DND-41 (cell line): Measurements from ENCODE around the gene KPNA1.
A peak's percentile ranks its signal among the peaks of the same experiment; 100 is the strongest.

Source experiments
- ATAC-seq: fragments of 200-7000 bp; cut with Tn5 transposase; 3 replicates; pipeline ENCODE4 v1.9.1; 2021; ENCODE audit warnings: low read depth; ENCODE audit not compliant: insufficient read depth
- DNase-seq: peaks from one replicate; pipeline ENCODE4 v3.0.0-alpha.2; 2020
- H2AFZ ChIP-seq: 2 replicates; pipeline ENCODE4 v1.6.0; 2012; ENCODE audit warnings: low read depth, low read length
- H3K27ac ChIP-seq: 2 replicates; pipeline ENCODE4 v1.5.1; 2012; ENCODE audit warnings: low read length, inconsistent platforms
- H3K27me3 ChIP-seq: fragments of 200-600 bp; sonication (generic); 2 replicates; pipeline ENCODE4 v1.6.0; 2012; ENCODE audit warnings: low read length, mild to moderate bottlenecking, inconsistent platforms; ENCODE audit not compliant: insufficient read depth, poor library complexity
- H3K36me3 ChIP-seq: 2 replicates; pipeline ENCODE4 v1.5.1; 2012; ENCODE audit warnings: low read length, inconsistent platforms; ENCODE audit not compliant: insufficient read depth
- H3K4me1 ChIP-seq: 2 replicates; pipeline ENCODE4 v1.5.1; 2012; ENCODE audit warnings: mild to moderate bottlenecking, low read length; ENCODE audit not compliant: insufficient read depth
- H3K4me2 ChIP-seq: 2 replicates; pipeline ENCODE4 v1.6.0; 2012; ENCODE audit warnings: mild to moderate bottlenecking, moderate library complexity, low read length, inconsistent platforms; ENCODE audit not compliant: insufficient read depth
- H3K4me3 ChIP-seq, 2 experiments: fragments of 200-600 bp in 1 of 2; shearing (Covaris generic) in 1 of 2; 2 replicates each; pipeline ENCODE4 v1.5.1; 2012 to 2016; ENCODE audit warnings: inconsistent platforms in 2 of 2, low read length in 2 of 2, mild to moderate bottlenecking in 2 of 2, low read depth in 1 of 2, moderate library complexity in 1 of 2
- H3K79me2 ChIP-seq: 2 replicates; pipeline ENCODE4 v1.6.0; 2012; ENCODE audit warnings: low read length, inconsistent platforms; ENCODE audit not compliant: insufficient read depth
- H3K9ac ChIP-seq: 2 replicates; pipeline ENCODE4 v1.6.0; 2012; ENCODE audit warnings: low read depth, mild to moderate bottlenecking, inconsistent platforms, low read length, moderate library complexity
- H3K9me3 ChIP-seq: 2 replicates; pipeline ENCODE4 v1.5.1; 2012; ENCODE audit warnings: low read length, moderate library complexity, mild to moderate bottlenecking, inconsistent platforms; ENCODE audit not compliant: insufficient read depth, severe bottlenecking
- H4K20me1 ChIP-seq: 2 replicates; pipeline ENCODE4 v1.6.0; 2012; ENCODE audit warnings: low read length; ENCODE audit not compliant: insufficient read depth
- CTCF ChIP-seq: IDR thresholded peaks from 2 replicates; pipeline ENCODE4 v1.5.1; 2012; ENCODE audit warnings: borderline replicate concordance, low read length, moderate library complexity, mild to moderate bottlenecking; ENCODE audit not compliant: poor library complexity, severe bottlenecking; ENCODE audit errors: extremely low read depth
- EZH2 ChIP-seq: IDR thresholded peaks from 3 replicates; pipeline ENCODE4 v1.6.1; 2012; ENCODE audit warnings: borderline replicate concordance, low read depth, mild to moderate bottlenecking, moderate library complexity, low read length, inconsistent platforms; ENCODE audit not compliant: severe bottlenecking

KPNA1 gene

GRCh38 chr3:122377975-122378374, 136.8 kb downstream of the KPNA1 start:
- Histone ChIP-seq H3K9ac (no peak overlapping the region), H3K79me2 (peaks cover 91% of the 10 kb centered on the region)
- TF ChIP-seq CTCF (no peak), EZH2 (no peak)

GRCh38 chr3:122374034-122374433, 140.7 kb downstream of the KPNA1 start:
- no peak overlapping the region for H3K9ac ChIP-seq
- H3K27ac ChIP-seq = no peak overlapping the region
- no peaks in the 10 kb centered on the region for H4K20me1 ChIP-seq
- no peak overlapping the region for H3K4me2 ChIP-seq
- DNase-seq = no peak
- peaks cover 61% of the 10 kb centered on the region for H3K79me2 ChIP-seq
- ATAC-seq = no peak
- TF ChIP-seq CTCF (no peak), EZH2 (no peak)
- H3K36me3 ChIP-seq = peaks cover 34% of the 10 kb centered on the region; the same call in 1 of the 2 replicates
- no peak overlapping the region for H3K4me3 ChIP-seq
- no peaks in the 10 kb centered on the region for H3K9me3 ChIP-seq
- H3K4me1 ChIP-seq = peaks cover 10% of the 10 kb centered on the region; the same call in 1 of the 2 replicates
- no peaks in the 10 kb centered on the region for H3K27me3 ChIP-seq
- no peak overlapping the region for H2AFZ ChIP-seq

More at GRCh38 chr3:122377975-122378374, 136.8 kb downstream of the KPNA1 start:
- ATAC-seq (no peak), DNase-seq (peak; percentile 17)
- no peak overlapping the region for H3K27ac ChIP-seq
- 0 out of 2 replicates have a peak, but pooled peaks cover 3% of the 10 kb centered on the region for H3K36me3 ChIP-seq
- no peaks in the 10 kb centered on the region for H3K9me3 ChIP-seq
- H3K4me2 ChIP-seq = no peak overlapping the region
- peaks cover 44% of the 10 kb centered on the region for H3K4me1 ChIP-seq
- H4K20me1 ChIP-seq = no peaks in the 10 kb centered on the region
- no peak overlapping the region for H2AFZ ChIP-seq
- no peak overlapping the region for H3K4me3 ChIP-seq
- H3K27me3 ChIP-seq = no peaks in the 10 kb centered on the region
